Kidney capillary endothelial cell (primary cell): ENCODE results near the gene SH3GLB1.

ENCODE experiments used
- DNase-seq: peaks from one replicate; pipeline ENCODE4 v3.0.0-alpha.2; 2018; ENCODE audit warnings: low spot score

Gene SH3GLB1

GRCh38 chr1:86773341-86774288 lies 69.2 kb downstream of the SH3GLB1 start:
- DNase-seq = no peak

- peak; percentile 94 for DNase-seq
These were observed 70.2 kb downstream of the SH3GLB1 start for GRCh38 chr1:86774305-86775295.

GRCh38 chr1:86775395-86775794 lies 71.0 kb downstream of the SH3GLB1 start:
- DNase-seq = no peak

GRCh38 chr1:86776108-86776507 lies 71.7 kb downstream of the SH3GLB1 start:
- DNase-seq = no peak

GRCh38 chr1:86778569-86779239 lies 74.3 kb downstream of the SH3GLB1 start:
- DNase-seq = no peak

GRCh38 chr1:86779308-86780191 lies 75.2 kb downstream of the SH3GLB1 start:
- DNase-seq = no peak

GRCh38 chr1:86782482-86782881 lies 78.1 kb downstream of the SH3GLB1 start:
- DNase-seq = no peak

- peak; percentile 60 for DNase-seq
These were observed 83.2 kb downstream of the SH3GLB1 start for GRCh38 chr1:86787621-86788020.

GRCh38 chr1:86788300-86789206 lies 84.2 kb downstream of the SH3GLB1 start:
- DNase-seq = peak; percentile 72

GRCh38 chr1:86795316-86795715 lies 90.9 kb downstream of the SH3GLB1 start:
- no peak for DNase-seq
